ENCODE measurements around the gene PPP1R1C. TPM values are rescaled to one million over a fixed set of nuclear protein-coding genes. Genes with fewer than 3 reads are reported as not detected.

Gene PPP1R1C
- total RNA-seq, 1 experiment from 2014 or later, result not detected

DNA sequence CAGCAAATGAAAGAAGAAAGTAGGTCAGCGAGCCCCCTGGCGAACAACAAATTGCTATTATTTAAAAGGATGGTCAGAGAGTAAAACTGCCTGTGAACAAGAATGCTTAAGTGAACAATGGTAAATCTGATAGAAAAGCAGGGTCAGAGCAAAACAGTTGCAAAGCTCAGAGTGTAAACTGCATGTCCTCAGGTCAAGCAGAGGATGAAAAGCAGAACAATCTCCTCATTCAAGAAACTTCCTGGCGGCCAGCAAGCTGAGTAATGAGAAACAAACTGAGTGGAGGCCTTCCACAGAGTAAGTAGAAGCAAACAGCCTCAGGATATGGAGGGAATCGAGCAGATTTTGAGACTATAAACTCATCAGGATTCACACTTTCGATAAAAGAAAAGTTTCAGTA, 117.9 kb downstream of the PPP1R1C start:
- no peak for DNase-seq (ENCODE audit: low spot score)

- DNase-seq (ENCODE audit: low spot score), result no peak
Observed at GRCh38 chr2:182110347-182110746, 124.7 kb downstream of the PPP1R1C start.

DNA sequence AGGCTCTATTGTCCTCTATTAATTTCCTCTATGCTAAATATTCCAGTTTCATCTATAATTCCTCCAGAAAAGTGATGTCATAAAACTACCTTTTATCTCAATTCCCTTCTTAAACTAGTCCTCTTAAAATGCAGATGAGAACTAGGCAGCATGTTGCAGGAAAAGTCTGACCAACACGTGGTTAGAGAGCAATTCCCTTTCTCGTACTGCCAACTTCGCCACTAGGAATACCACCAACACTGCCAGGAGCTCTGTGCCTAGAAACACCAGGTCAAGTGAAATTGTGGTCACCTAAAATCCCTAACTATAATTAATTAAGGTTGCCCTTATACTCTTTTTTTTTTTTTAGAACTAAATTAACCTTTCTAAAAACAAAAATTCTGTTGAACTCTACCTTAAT, 127.7 kb downstream of the PPP1R1C start:
- no peak for DNase-seq (ENCODE audit: low spot score)

- no peak for DNase-seq (ENCODE audit: low spot score)
Observed at GRCh38 chr2:182115258-182115657, 129.6 kb downstream of the PPP1R1C start.

- no peak for DNase-seq (ENCODE audit: low spot score)
Observed at GRCh38 chr2:182116774-182117173, 131.1 kb downstream of the PPP1R1C start.

DNA sequence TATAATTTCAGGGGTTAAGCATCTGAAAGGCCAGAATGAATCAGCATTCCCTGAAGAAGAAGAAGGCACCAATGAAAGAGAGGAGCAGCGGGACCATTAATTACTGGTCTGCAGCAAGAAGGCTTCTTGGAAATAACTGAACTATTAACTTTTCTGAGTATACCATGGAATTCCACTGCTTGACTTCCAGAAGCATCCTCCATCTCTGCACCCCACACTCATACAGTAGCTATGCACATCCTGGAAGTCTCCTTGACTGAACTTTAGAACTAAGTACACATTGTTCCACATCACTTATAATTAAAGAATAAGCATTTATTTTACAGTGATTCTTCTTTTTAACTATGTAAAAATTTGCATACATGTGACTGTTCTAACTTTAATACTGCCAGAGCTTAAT, 131.5 kb downstream of the PPP1R1C start:
- no peak for DNase-seq (ENCODE audit: low spot score)

DNA sequence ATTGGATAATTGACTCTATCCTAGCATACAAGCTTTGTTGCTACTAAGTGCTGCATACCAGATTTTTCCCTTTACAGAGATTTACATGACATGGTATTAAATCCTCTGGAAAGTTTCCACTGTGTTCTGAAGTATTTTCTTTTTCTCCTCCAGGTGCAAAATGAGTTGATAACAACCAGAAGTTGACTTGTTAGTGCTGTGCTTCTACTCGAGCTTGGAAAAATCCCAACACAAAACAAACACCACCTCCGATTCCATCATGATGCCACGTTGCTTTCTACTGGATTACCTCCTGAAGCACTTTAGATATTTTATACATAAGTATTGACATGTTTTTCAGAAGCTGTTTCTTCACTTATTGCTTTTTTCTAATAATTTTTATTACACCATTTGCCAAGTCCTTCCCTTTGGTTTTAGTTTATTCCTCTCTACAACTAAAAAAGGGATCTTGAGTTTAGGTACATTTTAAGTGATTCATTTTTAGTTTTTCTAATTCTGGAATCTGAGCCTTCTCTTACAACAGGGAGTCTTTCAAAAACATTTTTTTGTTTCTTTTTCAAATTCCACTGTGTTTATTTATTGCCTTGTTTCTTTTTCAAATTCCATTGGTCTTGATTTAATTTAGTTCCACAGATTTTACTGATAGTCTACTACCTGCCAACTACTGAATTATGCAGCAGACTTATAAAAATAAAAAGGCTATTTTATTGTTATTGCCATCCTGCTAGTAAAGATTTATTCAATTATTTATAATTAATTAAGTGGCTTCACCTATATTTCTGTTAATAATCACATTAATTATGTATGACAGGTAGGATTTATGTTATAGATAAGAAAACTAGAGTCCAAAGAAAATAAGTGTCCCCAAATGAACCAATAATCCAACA, 143.4 kb downstream of the PPP1R1C start:
- DNase-seq (ENCODE audit: low spot score), result no peak

DNA sequence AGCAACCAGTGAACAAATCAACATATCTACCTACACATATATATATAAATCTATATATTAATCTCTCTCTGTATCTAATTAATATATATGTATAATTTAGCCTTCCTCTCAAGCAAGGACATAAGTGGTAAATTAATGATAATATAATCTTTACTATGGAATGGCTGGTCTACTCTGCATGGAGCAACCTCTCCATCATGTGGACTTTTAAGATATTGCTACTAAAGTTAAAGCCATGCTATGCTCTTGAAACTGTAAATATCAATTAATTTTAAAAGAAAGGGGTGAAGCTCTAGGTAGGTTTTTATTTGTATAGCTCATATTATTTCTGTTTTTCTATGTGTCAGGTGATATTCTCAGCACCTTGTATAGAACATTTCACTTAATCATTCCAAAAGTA, 147.0 kb downstream of the PPP1R1C start:
- DNase-seq (ENCODE audit: low spot score), result peak; percentile 41

DNA sequence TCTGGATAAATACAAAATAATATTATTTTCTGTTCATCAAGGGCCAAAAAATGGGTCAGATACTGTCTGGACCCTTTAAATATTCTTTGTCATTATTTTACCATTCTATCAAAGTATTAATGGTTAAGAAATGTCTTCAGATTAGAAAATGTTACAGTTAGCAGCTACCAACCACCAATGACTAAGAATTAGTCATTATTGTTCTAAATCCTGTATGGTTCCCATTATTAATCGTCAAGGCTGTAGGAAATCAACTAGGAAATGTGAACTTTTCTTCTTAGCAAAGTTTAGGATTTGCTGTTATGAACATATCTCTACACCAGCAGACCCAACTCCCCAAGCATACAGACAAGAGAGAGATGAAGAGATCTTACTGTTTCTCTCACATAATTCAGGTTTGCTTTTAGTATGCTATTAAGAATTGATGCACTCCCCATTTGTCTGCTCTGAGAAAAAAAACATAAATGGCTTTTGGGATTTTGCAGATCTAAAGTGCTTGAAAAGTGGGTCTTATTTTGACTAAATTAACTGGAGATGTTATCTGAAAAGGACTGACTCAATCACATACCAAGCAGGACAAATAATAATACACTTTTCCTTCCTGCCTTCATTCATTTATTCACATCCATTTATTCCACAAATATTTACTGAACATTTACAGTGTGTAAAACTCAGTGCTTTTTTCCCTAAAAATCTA, 147.7 kb downstream of the PPP1R1C start:
- no peak for DNase-seq (ENCODE audit: low spot score)

- no peak for DNase-seq (ENCODE audit: low spot score)
Observed at GRCh38 chr2:182134201-182134600, 148.5 kb downstream of the PPP1R1C start.

GRCh38 chr2:182142062-182142461, 156.4 kb downstream of the PPP1R1C start:
- DNase-seq (ENCODE audit: low spot score), result no peak

GRCh38 chr2:182144041-182144775, 158.6 kb downstream of the PPP1R1C start:
- no peak for DNase-seq (ENCODE audit: low spot score)

GRCh38 chr2:182144776-182145165, 159.1 kb downstream of the PPP1R1C start:
- no peak for DNase-seq (ENCODE audit: low spot score)

GRCh38 chr2:182148344-182148743, 162.7 kb downstream of the PPP1R1C start:
- DNase-seq (ENCODE audit: low spot score), result no peak

- DNase-seq (ENCODE audit: low spot score), result no peak
Observed at GRCh38 chr2:182163878-182164277, 178.2 kb downstream of the PPP1R1C start.

DNA sequence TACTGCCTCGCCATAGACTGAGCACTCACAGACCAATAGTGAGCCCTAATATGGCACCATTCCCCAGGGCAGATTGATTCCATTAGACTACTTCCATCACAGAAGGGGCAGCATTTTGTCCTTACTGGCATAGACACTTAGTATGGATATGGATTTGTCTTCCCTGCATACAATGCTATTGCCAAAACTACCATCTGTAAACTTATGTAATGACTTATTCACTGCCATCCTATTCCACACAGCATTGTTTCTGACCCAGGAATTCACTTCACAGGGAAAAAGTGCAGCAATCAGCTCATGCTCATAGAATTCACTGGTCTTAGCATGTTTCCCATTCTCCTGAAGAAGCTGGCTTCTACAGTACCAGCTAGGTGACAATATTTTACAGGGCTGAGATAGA, 179.0 kb downstream of the PPP1R1C start:
- DNase-seq (ENCODE audit: low spot score), result no peak

GRCh38 chr2:182165202-182165601, 179.5 kb downstream of the PPP1R1C start:
- DNase-seq (ENCODE audit: low spot score), result no peak

DNA sequence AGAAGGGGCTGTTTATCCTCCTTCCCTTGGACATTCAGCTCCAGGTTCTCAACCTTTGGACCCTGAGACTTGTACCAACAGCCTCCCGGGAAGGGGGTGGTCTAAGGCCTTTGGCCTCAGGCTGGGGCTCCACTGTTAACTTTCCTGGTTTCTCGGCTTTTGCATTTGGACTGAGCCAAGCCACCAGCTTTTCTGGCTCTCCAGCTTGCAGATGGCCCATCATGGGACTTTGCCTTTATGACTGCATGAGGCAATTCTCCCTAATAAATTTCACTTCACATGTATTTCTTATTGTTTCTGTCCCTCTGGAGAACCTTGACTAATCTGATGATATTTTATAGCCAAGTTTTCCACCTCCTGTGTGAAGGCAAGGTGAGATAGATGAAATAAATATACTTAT, 180.8 kb downstream of the PPP1R1C start:
- DNase-seq (ENCODE audit: low spot score), result no peak

DNA sequence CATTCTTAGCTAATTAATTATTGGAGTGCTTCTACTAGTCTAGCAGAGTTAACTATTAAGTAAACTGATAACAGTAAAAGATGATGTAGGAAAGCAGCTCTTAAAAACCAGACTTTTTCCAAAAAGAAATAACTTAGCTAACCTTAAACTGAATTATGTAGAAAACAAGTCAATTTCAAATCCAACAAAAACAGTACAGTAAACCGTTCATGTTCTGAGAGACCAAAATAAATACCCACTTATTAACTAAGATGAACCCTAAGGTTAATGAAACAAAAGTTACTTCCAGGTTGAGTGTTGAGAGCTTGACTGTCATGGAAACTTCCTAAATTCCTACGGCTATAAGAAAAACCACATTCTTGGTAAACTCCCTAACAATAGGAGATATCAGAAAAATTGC, 181.2 kb downstream of the PPP1R1C start:
- no peak for DNase-seq (ENCODE audit: low spot score)
